ENCODE results near the gene SERPING1. TPM values are rescaled to one million over a fixed set of nuclear protein-coding genes. Genes with fewer than 3 reads are reported as not detected.

Gene SERPING1
- total and polyA plus RNA-seq, 2 of the 13 experiments (the other 11 are each of a cell fraction or from before 2014, with no cell fraction given): 2.0 to 10.4 TPM

- TF ChIP-seq ATF4 (CRISPR knock-in tag; IDR thresholded peaks at IDR 0.05): no peak
- no peak for TF ChIP-seq RNF219 (CRISPR knock-in tag; IDR thresholded peaks at IDR 0.05)
- no peak for TF ChIP-seq ZNF138 (CRISPR knock-in tag; IDR thresholded peaks at IDR 0.05; ENCODE audit: low read depth)
- peak; percentile 25; the same call in 1 of the 2 replicates for TF ChIP-seq MEF2D (CRISPR knock-in tag; IDR thresholded peaks at IDR 0.05)
- TF ChIP-seq NCOA1 (CRISPR knock-in tag; IDR thresholded peaks at IDR 0.05): no peak
- no peak for TF ChIP-seq TERF1 (CRISPR knock-in tag; IDR thresholded peaks at IDR 0.05)
- no peak for TF ChIP-seq DR1 (CRISPR knock-in tag; IDR thresholded peaks at IDR 0.05)
- no peak for TF ChIP-seq MYNN (CRISPR knock-in tag; IDR thresholded peaks at IDR 0.05; ENCODE audit: low read depth)
- TF ChIP-seq ZNF383 (CRISPR knock-in tag; IDR thresholded peaks at IDR 0.05; ENCODE audit: borderline replicate concordance): 0 out of 2 replicates have a peak, but pooled peaks have one; percentile 57
- no peak; the same call in 1 of the 2 replicates for TF ChIP-seq NFKB2 (CRISPR knock-in tag; IDR thresholded peaks at IDR 0.05; ENCODE audit: borderline replicate concordance)
- TF ChIP-seq ZNF264 (CRISPR knock-in tag; IDR thresholded peaks at IDR 0.05): no peak
- no peak for TF ChIP-seq HIC2 (CRISPR knock-in tag; IDR thresholded peaks at IDR 0.05; ENCODE audit: low read depth)
- TF ChIP-seq SOX6 (IDR thresholded peaks at IDR 0.05): no peak
- TF ChIP-seq SOX6 (CRISPR knock-in tag; IDR thresholded peaks at IDR 0.05): peak; percentile 74
- TF ChIP-seq NCOR1 (IDR thresholded peaks at IDR 0.05; ENCODE audit: borderline replicate concordance, low read length): no peak
- no peak for TF ChIP-seq ELF1 (CRISPR knock-in tag; IDR thresholded peaks at IDR 0.05)
- no peak for TF ChIP-seq USF2 (IDR thresholded peaks at IDR 0.05; ENCODE audit: low read depth, low read length)
- no peak for TF ChIP-seq USF2 (CRISPR knock-in tag; IDR thresholded peaks at IDR 0.05; ENCODE audit: borderline replicate concordance)
- TF ChIP-seq GATAD2A (CRISPR knock-in tag; IDR thresholded peaks at IDR 0.05): peak; percentile 69
- TF ChIP-seq DDIT3 (CRISPR knock-in tag; IDR thresholded peaks at IDR 0.05): no peak
- TF ChIP-seq ZNF577 (CRISPR knock-in tag; IDR thresholded peaks at IDR 0.05; ENCODE audit: borderline replicate concordance, low read depth): no peak
- TF ChIP-seq SRSF1 (optimal IDR thresholded peaks at IDR 0.05; ENCODE audit: low read depth, low read length): no peak
These were observed 42.0 kb downstream of the SERPING1 start (continued) for GRCh38 chr11:57639321-57640067.
